HepG2 (cell line): ENCODE data around the gene SFXN1. TPM values are rescaled to one million over a fixed set of nuclear protein-coding genes. Genes with fewer than 3 reads are reported as not detected.

Experiments
- ATAC-seq: fragments of 200-7000 bp; cut with Tn5 transposase; 3 replicates; pipeline ENCODE4 v1.9.1; 2020; ENCODE audit warnings: mild to moderate bottlenecking, moderate library complexity
- BruUV-seq: library from RNA; stranded (reverse); fragments of 400-500 nt; replicated peaks from 2 replicates; lab custom pipeline; 2021; lab: Mats Ljungman, UMichigan
- CTCF ChIA-PET: fragments of 300-600 bp; formaldehyde crosslinking; extraction: SDS; loops from one replicate; lab custom pipeline; 2021; ENCODE audit warnings: low total read pairs, inconsistent platforms, low intra/inter-chr PET ratio; lab: Yijun Ruan, JAX
- POLR2A ChIA-PET: fragments of 350-600 bp; sonication (Branson Sonifier 250); formaldehyde crosslinking; loops from one replicate; lab custom pipeline; 2020; ENCODE audit warnings: antibody characterized with exemption, inconsistent platforms; lab: Yijun Ruan, JAX
- DNase-seq: peaks from one replicate; pipeline ENCODE4 v3.0.0-alpha.2; 2015; ENCODE audit warnings: low spot score
- FAIRE-seq: peaks from 3 replicates; lab custom pipeline; 2011; peaks lifted over from hg19 to GRCh38; lab: Jason Lieb, UNC
- H2AFZ ChIP-seq: one replicate; pipeline ENCODE4 v1.6.1; 2011; ENCODE audit warnings: low read length, inconsistent platforms
- H3K27ac ChIP-seq: fragments of 300-600 bp; 3 replicates; pipeline ENCODE4 v1.8.0; 2011; ENCODE audit warnings: mixed run types, mild to moderate bottlenecking, mixed read lengths, low read length, inconsistent platforms; ENCODE audit not compliant: insufficient read depth; ENCODE audit errors: extremely low read length
- H3K27me3 ChIP-seq, 2 experiments: fragments of 200-600 bp in 1 of 2; 2 replicates in 1 of 2; 3 replicates in 1 of 2; pipeline versions ENCODE4 v1.6.0 to v1.8.0; 2011; ENCODE audit warnings: low read length in 2 of 2, mild to moderate bottlenecking in 2 of 2, moderate library complexity in 2 of 2, inconsistent platforms in 1 of 2; ENCODE audit not compliant: insufficient read depth in 2 of 2, control insufficient read depth in 1 of 2
- H3K36me3 ChIP-seq, 2 experiments: fragments of 200-600 bp in 1 of 2; replicated peaks in 1 of 2; 2 replicates in 1 of 2; 3 replicates in 1 of 2; pipeline versions ENCODE4 v1.5.1 to v1.8.0; 2011; ENCODE audit warnings: low read length in 2 of 2, inconsistent platforms in 1 of 2; ENCODE audit not compliant: insufficient read depth in 2 of 2, control insufficient read depth in 1 of 2
- H3K4me1 ChIP-seq: 2 replicates; pipeline ENCODE4 v1.5.1; 2012; ENCODE audit warnings: low read length, inconsistent platforms; ENCODE audit not compliant: insufficient read depth
- H3K4me2 ChIP-seq: 2 replicates; pipeline ENCODE4 v1.6.0; 2011; ENCODE audit warnings: low read depth, low read length, inconsistent platforms
- H3K4me3 ChIP-seq, 3 experiments: fragments of 200-600 bp in 1 of 3; sonication (generic), shearing (Covaris generic) in 1 of 3; replicated peaks in 1 of 3; 2 replicates each; pipeline ENCODE4 v1.5.1; 2011 to 2016; ENCODE audit warnings: low read length in 3 of 3, inconsistent platforms in 2 of 3, low read depth in 2 of 3, mild to moderate bottlenecking in 2 of 3, control low read depth in 1 of 3, mixed read lengths in 1 of 3; ENCODE audit not compliant: insufficient read depth in 1 of 3
- H3K79me2 ChIP-seq: one replicate; pipeline ENCODE4 v1.6.1; 2011; ENCODE audit warnings: low read length, inconsistent platforms; ENCODE audit not compliant: insufficient read depth
- H3K9ac ChIP-seq: 2 replicates; pipeline ENCODE4 v1.6.0; 2011; ENCODE audit warnings: mild to moderate bottlenecking, low read depth, low read length, inconsistent platforms; ENCODE audit not compliant: insufficient read depth
- H3K9me3 ChIP-seq: 2 replicates; pipeline ENCODE4 v1.5.1; 2012; ENCODE audit warnings: mild to moderate bottlenecking, low read length
- H4K20me1 ChIP-seq: 2 replicates; pipeline ENCODE4 v1.6.0; 2011; ENCODE audit warnings: inconsistent platforms, mild to moderate bottlenecking, low read length, moderate library complexity; ENCODE audit not compliant: insufficient read depth
- NFYB ChIP-seq: sonication (generic); formaldehyde crosslinking; IDR thresholded peaks from 2 replicates; pipeline ENCODE4 v1.4.0; 2020; ENCODE audit warnings: missing genetic modification reagents
- NFYC ChIP-seq: IDR thresholded peaks from 2 replicates; pipeline ENCODE4 v1.6.1; 2016; ENCODE audit warnings: missing genetic modification reagents, missing compliant biosample characterization
- XRCC5 ChIP-seq: fragments of 200-400 bp; formaldehyde crosslinking; optimal IDR thresholded peaks from 2 replicates; pipeline ENCODE3; 2017; ENCODE audit warnings: mild to moderate bottlenecking, low read length
- ZNF546 ChIP-seq: sonication (generic); formaldehyde crosslinking; conservative IDR thresholded peaks from 2 replicates; pipeline ENCODE4 v1.8.1; 2023; ENCODE audit warnings: mild to moderate bottlenecking, missing genetic modification reagents
- WGBS: methylation state at CpG from one replicate; pipeline ENCODE4 v1.1.6; 2017; ENCODE audit warnings: low lambda C conversion rate; 5-methylcytosine and 5-hydroxymethylcytosine counted together
- in situ Hi-C: cut with HindIII; loops from 2 replicates; pipeline ENCODE4 v1.10.0; 2017; ENCODE audit warnings: low pct_unique_long_range_greater_than_20kb; ENCODE audit not compliant: extremely low pct_ligation_motif_present
- intact Hi-C: fragments of 100-400 bp; cut with micrococcal nuclease; formaldehyde crosslinking; loops from one replicate; pipeline ENCODE4 v1.10.0; 2022; ENCODE audit not compliant: unreplicated experiment
- polyA plus RNA-seq, 8 experiments: library from polyadenylated mRNA; depleted of rRNA in 3 of 8; stranded (reverse) in 7 of 8; unstranded in 1 of 8; fragments of >200 nt; fragmentation: Illumina TruSeq in 4 of 8; extraction: Trizol in 4 of 8; gene quantifications; 2 replicates each; pipeline versions ENCODE4 v1.2.1 to v1.2.3, GENCODE V29; 2011 to 2016; ENCODE audit warnings: low read depth in 4 of 8, missing spikeins in 1 of 8, mixed read lengths in 1 of 8; ENCODE audit not compliant: insufficient read depth in 1 of 8
- total RNA-seq, 5 experiments: library from RNA; depleted of rRNA; stranded (reverse); fragments of >200 nt; fragmentation: Illumina TruSeq; extraction: Trizol; gene quantifications; 2 replicates each; pipeline ENCODE4 v1.2.3, GENCODE V29; 2016; ENCODE audit warnings: low read depth in 1 of 5
- TF ChIP-seq, protein P1 (sequence below), 2 experiments: sonication (generic) in 1 of 2; formaldehyde crosslinking in 1 of 2; IDR thresholded peaks; 2 replicates each; pipeline versions ENCODE4 v1.5.1 to v1.6.1; 2011 to 2020; ENCODE audit warnings: borderline replicate concordance in 1 of 2, low read depth in 1 of 2, low read length in 1 of 2, mild to moderate bottlenecking in 1 of 2, missing genetic modification reagents in 1 of 2, moderate library complexity in 1 of 2
- TF ChIP-seq, protein P2 (sequence below): sonication (generic); formaldehyde crosslinking; IDR thresholded peaks from 2 replicates; pipeline ENCODE4 v1.4.0; 2020; ENCODE audit warnings: mild to moderate bottlenecking, low read depth, missing genetic modification reagents

The SFXN1 gene
- total and polyA plus RNA-seq, 2 of the 13 experiments (the other 11 are each of a cell fraction or from before 2014, with no cell fraction given), result 122 to 135 TPM

DNA sequence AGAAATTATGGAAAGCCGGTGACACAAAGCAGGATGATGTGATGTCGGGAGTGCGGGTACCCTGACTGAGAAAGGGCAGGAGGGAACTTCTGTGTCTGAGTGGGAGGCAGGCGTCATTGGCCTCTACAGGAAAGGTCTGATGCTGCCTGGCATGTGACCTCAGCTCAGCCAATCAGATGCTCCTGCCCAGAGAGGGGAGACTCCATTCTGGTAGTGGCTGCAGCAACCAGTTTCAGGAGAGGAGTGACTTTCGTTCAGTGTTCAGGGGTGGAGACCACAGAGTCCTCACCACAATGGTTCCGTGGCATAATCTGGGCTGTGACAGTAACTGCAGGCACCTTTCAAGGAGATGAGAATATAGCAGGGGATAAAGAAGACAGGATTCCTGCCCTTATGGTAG is 6.7 kb upstream of the SFXN1 start:
- H3K4me1 ChIP-seq, result peaks cover 35% of the 10 kb centered on the region
- no peak for DNase-seq
- ChIA-PET CTCF (no interaction called here), POLR2A (no interaction called here)
- no TSS peak for BruUV-seq
- in situ Hi-C loops (no loop called here), intact Hi-C loops (no loop called here)
- TF ChIP-seq ZNF546 (CRISPR knock-in tag) (no peak), NFYB (CRISPR knock-in tag) (peak; percentile 68), XRCC5 (no peak), NFYC (CRISPR knock-in tag) (peak; percentile 54)
- TF ChIP-seq, protein P1, sequence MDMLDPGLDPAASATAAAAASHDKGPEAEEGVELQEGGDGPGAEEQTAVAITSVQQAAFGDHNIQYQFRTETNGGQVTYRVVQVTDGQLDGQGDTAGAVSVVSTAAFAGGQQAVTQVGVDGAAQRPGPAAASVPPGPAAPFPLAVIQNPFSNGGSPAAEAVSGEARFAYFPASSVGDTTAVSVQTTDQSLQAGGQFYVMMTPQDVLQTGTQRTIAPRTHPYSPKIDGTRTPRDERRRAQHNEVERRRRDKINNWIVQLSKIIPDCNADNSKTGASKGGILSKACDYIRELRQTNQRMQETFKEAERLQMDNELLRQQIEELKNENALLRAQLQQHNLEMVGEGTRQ (IDR thresholded peaks at IDR 0.05; ENCODE audit: low read depth, low read length), result peak; percentile 42; the same call in 1 of the 2 replicates
- TF ChIP-seq, protein P1 (CRISPR knock-in tag; IDR thresholded peaks at IDR 0.05; ENCODE audit: borderline replicate concordance), result no peak
- TF ChIP-seq, protein P2, sequence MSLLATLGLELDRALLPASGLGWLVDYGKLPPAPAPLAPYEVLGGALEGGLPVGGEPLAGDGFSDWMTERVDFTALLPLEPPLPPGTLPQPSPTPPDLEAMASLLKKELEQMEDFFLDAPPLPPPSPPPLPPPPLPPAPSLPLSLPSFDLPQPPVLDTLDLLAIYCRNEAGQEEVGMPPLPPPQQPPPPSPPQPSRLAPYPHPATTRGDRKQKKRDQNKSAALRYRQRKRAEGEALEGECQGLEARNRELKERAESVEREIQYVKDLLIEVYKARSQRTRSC (CRISPR knock-in tag), result no peak
- H3K27me3 ChIP-seq, result peaks cover 3 to 34% of the 10 kb centered on the region in 2 experiments; a peak in 4 of 5 replicates
- no peak overlapping the region for H3K4me2 ChIP-seq
- H3K9ac ChIP-seq, result no peak overlapping the region
- no peaks in the 10 kb centered on the region for H4K20me1 ChIP-seq
- WGBS, result 52% methylated on average over 6 of the region's 6 CpGs
- no peak for FAIRE-seq
- no peaks in the 10 kb centered on the region for H3K9me3 ChIP-seq
- H3K36me3 ChIP-seq, result no peaks in the 10 kb centered on the region
- no peak overlapping the region for H3K27ac ChIP-seq
- no peak overlapping the region for H3K4me3 ChIP-seq
- ATAC-seq, result no peak
- no peak overlapping the region for H2AFZ ChIP-seq
- H3K79me2 ChIP-seq, result no peaks in the 10 kb centered on the region
